CD4-positive, alpha-beta T cell treated with Interleukin-1 beta for 1 hour (primary cell): ENCODE measurements around the gene MEGF11.

Experiments
- DNase-seq, 2 donors: peaks; one replicate each; pipeline ENCODE4 v3.0.0-alpha.2; 2020 to 2022

The MEGF11 gene

DNA sequence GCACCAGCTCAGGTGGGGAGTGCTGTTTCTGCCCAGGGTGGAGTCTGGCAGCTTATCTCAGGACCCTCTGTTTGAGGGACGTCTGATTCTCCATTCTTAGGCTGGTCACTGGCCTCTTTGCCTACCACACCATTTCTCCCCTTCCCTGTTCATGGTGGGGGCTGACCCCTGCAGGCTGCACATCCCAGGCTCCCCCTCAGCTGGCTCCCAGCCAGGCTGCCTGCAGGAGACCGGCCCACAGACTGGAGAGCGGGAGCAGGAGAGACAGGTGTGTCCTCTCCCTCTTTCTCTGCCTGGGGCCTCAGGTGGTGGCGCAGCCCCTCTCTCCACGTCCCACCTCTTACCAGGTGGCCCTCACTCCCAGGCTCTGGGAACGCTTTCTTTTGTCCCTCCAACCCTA is 323.4 kb downstream of the MEGF11 start:
- no peak for DNase-seq

DNA sequence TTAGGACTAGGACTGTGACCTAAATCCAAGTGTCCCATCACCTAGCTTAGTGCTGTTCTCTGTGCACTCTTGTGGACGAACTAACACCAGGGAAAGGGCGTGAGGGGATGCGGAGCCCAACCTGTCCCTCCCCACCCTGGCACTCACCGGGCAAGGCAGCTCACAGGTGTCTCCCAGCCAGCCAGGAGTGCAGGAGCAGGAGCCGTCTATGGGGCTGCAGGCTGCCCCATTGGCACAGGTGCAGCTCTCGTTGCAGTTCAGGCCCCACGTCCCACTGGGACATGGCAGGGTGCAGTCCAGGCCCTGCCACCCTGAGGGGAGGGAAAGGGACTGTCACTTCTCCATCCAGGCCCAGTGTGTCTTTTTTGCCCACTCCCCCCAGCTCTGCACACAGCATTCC is 324.0 kb downstream of the MEGF11 start:
- no peak for DNase-seq

- DNase-seq = no peak
Measured at GRCh38 chr15:65927545-65927944, 326.0 kb downstream of the MEGF11 start.

DNA sequence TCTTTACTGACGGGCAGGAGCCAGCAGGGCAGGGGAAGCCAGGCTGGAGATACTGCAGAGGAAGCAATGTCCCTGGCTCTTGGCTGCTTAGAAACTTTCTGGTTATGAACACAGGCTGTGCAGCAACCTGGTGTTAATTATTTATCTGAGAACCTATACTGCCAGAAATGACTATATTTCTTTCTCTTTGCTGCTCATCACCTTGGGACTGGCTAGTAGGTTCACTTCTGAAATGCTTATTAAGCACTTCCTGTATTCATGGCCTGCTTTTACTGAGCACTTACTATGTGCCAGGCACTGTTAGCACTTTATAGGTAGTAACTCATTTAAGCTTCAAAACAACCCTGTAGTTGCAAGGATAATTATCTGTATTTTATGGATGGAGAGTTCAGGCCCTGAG is 326.7 kb downstream of the MEGF11 start:
- no peak for DNase-seq

DNA sequence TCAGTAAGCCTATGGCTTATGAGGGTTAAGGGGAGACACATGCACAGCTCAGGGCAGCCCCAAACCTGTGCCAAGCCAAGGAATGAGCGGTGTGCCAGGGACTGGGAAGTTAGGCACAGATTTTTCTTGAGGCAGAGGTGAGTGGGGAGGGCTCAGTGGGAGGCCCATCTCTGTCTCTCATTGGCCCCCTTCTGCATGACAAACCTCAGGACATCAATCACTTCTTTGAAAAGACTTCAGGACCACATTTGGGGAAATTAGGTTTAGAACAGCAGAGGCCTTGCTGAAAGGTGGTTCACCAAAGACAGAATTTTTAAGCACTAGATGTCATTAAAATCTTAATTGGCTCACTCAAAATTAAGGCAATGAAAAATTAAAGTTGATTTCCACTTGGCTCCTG is 327.1 kb downstream of the MEGF11 start:
- no peak for DNase-seq

DNA sequence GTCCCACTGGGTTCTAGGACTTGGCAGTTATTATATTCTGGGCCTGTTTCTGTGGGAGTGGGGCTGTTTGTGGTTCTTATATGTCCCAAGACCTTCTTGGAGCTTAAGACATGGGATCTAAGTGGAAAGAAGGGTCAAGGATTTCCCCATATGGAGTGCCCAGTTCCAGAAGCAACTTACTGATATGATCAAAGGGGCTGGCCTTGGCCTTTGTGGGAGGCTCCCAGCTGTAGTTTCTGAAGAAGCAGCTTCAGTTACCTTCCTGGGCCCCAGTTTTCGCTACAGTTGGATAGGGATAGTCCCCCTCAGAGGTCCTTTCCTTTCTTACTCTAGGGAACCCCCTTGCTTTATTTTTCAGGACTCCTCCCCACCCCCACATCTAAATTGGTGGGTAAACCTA is 328.2 kb downstream of the MEGF11 start:
- DNase-seq = no peak

GRCh38 chr15:65924004-65924403 is 329.5 kb downstream of the MEGF11 start:
- DNase-seq = no peak

- no peak for DNase-seq
Measured at GRCh38 chr15:65923264-65923663, 330.3 kb downstream of the MEGF11 start.

DNA sequence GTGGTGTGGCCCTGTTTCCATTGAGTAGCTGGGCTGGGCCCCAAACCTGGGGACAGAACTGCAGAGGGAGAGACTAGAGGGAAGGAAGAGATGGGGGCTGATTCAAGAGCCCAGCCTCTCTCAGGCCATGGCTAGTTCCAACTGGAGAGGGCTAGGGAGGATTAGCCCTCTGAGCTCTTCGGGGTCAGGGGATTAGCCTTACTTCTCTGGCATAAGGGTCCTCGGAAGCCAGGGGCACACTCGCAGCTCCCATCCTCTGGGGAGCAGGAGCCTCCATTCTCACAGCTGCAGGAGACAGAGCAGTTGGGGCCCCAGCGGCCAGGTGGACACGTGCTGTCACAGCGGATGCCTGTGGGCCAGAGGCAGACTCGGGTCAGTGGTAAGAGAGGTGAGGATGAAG is 330.9 kb downstream of the MEGF11 start:
- DNase-seq = no peak

DNA sequence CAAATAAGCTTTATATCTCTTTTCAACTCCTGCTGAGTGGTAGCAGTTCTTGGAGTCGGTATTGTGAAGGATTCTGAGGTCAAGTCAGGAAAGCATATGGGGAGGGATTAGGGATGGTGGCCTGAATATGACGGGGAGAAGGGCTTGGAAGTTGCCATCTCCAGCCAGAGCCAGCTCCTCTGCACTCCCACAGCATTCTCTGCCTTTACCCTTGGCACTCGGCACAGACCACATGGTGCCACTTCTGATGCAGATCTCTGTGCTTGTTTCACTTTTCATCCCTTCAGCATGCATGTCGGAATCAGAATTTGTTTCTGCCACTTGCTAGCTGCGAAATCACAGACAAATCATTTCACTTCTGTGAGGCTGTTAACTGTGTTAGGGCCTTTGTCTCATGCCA is 331.8 kb downstream of the MEGF11 start:
- no peak for DNase-seq

- DNase-seq = no peak
Measured at GRCh38 chr15:65920825-65921309, 332.7 kb downstream of the MEGF11 start.

DNA sequence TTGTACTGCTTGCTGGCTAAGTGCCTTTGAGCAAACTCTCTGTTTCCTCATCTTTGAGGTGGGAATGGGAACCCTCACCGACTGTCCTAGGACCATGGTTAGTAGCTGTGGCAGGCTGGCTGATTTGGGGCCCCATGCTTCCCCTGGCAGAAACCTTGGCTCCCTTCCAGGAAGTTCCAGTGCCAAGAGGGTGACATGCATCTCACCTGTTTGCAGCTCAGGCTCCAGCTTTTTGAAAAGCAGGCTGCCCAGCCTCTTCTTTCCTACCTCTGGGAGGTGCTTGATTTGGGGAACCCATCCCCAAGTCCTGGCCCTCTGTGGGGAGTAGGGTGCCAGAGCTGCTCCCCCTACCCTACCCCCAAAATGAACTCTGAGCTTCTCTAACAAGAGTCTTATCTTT is 333.4 kb downstream of the MEGF11 start:
- DNase-seq = no peak

GRCh38 chr15:65919353-65919752 is 334.2 kb downstream of the MEGF11 start:
- DNase-seq = no peak

DNA sequence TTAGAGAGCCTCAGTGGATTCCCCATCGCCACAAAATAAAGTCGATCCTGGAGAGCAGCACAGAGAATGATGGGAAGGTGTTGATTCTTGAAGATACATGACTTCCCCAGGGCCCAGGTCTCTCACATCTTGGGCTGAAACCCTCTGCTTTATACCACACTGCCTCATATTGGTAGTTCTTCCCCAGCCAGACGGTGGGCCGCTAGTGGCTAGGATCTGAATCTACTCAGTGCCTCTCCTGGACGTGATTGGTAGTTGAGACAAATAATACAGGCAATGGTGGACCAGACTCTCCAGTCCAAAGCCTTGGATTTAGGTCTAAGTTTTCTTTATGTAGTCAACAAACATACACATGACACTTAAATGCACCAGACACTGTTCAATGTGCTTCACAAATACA is 334.6 kb downstream of the MEGF11 start:
- no peak for DNase-seq

DNA sequence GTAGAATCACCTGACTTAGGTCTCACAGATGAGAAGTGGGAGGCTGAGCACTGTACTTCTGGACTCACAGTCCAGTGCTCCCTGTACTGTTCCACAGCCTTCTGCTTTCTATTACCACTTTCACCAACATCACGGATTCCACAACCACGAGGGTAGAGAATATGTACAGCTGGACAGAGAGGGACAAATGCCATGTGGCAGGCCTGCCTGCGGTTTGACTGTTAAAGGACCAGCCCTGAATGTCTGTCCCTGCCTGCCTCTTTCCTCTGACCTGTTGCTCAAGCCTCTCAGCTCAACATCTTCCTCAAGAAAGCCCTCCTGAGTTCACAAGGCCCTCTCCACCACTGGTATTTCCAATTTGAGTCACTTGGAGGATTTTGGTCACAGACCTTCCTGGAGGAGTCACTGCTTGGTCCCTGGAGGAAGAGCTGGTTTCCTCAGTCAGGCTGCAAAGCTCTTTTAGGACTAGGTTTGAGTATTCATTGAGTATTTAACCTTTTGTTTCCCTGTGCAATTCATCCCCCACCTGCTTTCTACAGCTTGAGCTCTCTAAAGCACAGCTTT is 335.1 kb downstream of the MEGF11 start:
- no peak for DNase-seq

- no peak for DNase-seq
Measured at GRCh38 chr15:65917936-65918335, 335.6 kb downstream of the MEGF11 start.

GRCh38 chr15:65917407-65917756 is 336.2 kb downstream of the MEGF11 start:
- DNase-seq = no peak

- DNase-seq = peak; percentile 14 to 37
Measured at GRCh38 chr15:65916664-65917406, 336.7 kb downstream of the MEGF11 start.

DNA sequence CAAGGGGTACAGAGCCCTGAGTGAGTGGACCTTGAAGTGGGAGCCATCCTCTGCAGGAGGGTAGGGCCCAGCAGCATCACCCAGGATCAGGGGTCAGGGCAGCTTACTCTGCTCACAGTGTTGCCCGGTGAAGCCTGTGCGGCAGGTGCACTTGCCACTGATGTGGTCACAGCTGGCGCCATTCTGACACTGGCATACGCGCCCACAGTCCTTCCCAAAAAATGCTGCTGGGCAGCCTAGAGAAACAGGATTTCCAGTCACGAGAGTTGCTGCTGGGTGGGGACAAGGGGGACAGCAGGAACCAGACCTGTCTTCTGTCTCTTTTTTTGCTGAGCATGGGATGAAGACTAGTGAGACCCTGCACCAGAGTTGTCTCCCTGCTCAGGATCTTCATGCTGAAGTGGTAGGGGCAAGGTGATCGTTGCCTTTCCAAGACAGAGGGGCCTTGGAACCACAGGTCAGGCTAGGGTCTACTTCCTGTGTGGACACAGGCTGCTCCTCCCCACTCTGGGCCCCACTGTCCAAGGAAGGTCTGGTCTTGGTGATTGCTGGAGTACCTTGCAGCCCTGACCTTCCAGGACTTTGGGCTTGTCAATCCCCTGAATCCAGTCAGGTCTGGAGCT is 337.4 kb downstream of the MEGF11 start:
- DNase-seq = no peak

DNA sequence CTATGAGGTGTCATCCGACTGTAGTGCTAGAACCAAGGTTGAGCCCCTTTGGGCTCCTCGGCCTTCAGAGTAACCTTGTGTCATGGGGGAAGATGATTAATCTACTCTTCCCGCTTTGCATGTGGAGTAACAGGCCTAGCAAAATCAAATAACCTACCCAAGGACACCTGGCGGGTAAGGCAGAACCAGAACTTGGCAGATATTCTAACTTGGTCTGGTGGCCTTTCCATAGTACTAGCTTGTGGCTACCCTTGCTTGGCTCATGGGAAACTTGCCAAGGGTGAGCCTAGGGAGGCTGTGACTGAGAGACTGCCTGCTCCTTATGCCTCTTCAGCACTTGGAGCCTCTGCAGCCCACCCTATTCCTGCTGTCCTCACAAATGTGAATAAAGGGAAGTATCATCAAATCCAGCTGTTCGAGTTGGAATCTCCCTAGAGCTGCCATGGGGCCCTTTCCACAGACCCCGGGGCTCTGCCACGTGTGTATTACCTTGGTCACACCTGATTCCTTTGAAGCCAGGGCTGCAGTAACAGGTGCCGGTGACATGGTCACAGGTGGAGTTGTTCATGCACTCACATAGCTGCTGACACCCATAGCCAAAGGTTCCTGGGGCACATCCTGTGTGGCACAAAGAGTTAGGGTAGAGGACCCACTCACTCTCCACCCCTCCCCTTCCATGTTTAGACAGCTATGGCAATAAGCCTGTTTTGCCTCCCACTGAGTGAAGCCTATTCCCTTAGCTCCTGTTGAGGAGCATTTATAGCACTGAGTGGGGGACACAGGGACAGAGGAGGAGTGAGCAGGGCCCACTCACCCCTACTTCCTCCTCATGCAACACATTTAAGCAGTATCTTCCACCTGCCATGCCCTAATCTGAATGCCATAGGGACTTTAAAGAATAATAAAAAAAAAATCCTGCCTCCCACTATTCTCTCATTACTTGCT is 338.3 kb downstream of the MEGF11 start:
- DNase-seq = no peak

DNA sequence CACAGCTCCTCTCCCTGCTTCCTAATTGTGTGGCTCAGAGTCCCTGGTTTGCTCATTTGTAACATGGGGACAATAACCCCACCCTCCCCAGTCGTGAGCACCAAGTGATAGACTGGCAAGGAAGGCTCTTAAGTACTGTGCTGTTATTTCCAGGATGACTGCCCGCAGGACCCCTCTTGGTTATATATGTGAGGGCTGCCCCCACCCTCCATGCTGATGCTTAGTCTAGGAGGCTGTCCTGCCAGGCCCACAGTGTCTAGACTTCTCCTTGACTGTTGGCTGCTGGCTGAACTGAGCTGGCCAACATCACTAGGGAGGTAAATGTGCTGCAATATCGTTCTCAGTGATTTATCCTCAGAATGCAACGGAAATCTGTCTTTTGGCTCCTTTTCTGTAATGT is 339.2 kb downstream of the MEGF11 start:
- no peak for DNase-seq

DNA sequence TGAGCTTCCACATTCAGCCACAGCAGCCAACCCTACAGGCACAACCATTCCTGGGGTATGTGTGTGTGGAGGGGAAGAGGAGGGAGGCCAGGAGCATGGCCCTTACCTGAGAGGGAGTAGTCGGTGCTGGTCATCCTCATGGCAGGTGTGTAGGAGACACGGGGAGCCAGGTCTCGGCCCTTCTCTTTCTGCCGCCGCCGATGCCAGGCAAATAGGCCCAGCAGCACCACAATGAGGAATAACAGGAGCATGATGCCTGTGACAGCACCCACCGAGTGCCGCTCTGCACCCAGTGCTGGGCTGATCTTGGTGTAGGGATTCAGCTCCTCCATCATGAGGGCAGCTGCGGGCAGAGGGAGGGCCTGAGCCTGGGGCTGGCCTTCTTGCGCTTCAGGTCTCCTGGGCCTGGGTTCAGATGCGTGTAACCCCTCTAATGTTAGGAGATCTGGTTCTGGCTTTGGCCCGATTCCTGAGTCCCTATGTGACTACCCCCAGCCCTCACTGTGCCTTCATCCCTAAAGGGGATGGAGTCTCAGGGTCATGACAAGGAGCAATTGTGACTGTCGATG is 339.8 kb downstream of the MEGF11 start:
- no peak for DNase-seq

DNA sequence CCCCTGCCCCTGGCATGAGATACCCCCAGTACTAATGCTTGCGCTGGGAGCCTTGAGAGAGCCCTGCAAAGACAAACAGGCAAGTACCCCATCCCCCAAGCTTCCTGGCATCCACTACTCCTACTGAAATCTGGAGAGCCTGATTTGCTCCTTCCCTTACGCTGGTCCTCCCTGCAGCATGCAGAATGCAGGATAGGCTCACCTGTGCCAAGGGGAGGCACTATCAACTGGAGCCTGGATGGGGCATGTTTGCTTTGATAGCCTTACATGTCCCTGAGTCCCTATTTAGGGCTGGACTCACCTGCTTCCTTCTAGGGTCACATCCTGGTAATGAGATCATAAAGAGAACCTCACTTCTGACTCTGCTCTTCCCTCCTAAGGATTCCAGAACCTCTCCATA is 341.3 kb downstream of the MEGF11 start:
- DNase-seq = no peak
